HEK293 (cell line): ENCODE data around the gene FXYD3.

Experiments used
- BCL11B ChIP-seq: fragments of 450-650 bp; formaldehyde crosslinking; IDR thresholded peaks from 2 replicates; pipeline ENCODE4 v1.5.1; 2016; ENCODE audit warnings: low read depth, missing biosample characterization, missing genetic modification characterization
- HOXA7 ChIP-seq: sonication (generic); formaldehyde crosslinking; IDR thresholded peaks from 2 replicates; pipeline ENCODE4 v1.8.1; 2022; ENCODE audit warnings: missing genetic modification reagents, borderline replicate concordance
- KLF10 ChIP-seq: fragments of 450-650 bp; IDR thresholded peaks from 2 replicates; pipeline ENCODE4 v1.5.1; 2018; ENCODE audit warnings: missing biosample characterization, mild to moderate bottlenecking, missing genetic modification characterization
- SETDB1 ChIP-seq: IDR thresholded peaks from one replicate; pipeline ENCODE4 v1.6.1; 2017; ENCODE audit warnings: mild to moderate bottlenecking, low read length, moderate library complexity, mixed read lengths; ENCODE audit not compliant: insufficient read length
- TCF7L2 ChIP-seq: IDR thresholded peaks from 2 replicates; pipeline ENCODE4 v1.6.1; 2011; ENCODE audit warnings: low read depth, mild to moderate bottlenecking, inconsistent platforms, low read length, moderate library complexity, borderline replicate concordance
- WT1 ChIP-seq: fragments of 450-650 bp; formaldehyde crosslinking; IDR thresholded peaks from 2 replicates; pipeline ENCODE4 v1.5.1; 2016; ENCODE audit warnings: missing biosample characterization, missing genetic modification characterization
- ZBTB1 ChIP-seq: fragments of 450-650 bp; formaldehyde crosslinking; IDR thresholded peaks from 2 replicates; pipeline ENCODE4 v1.5.1; 2016; ENCODE audit warnings: missing biosample characterization, missing genetic modification characterization
- ZBTB17 ChIP-seq: fragments of 450-650 bp; formaldehyde crosslinking; IDR thresholded peaks from 2 replicates; pipeline ENCODE4 v1.5.1; 2016; ENCODE audit warnings: missing biosample characterization, missing genetic modification characterization
- ZBTB20 ChIP-seq: fragments of 450-650 bp; formaldehyde crosslinking; IDR thresholded peaks from 2 replicates; pipeline ENCODE4 v1.5.1; 2016; ENCODE audit warnings: missing biosample characterization, missing genetic modification characterization
- ZFP37 ChIP-seq: fragments of 450-650 bp; formaldehyde crosslinking; IDR thresholded peaks from 2 replicates; pipeline ENCODE4 v1.5.1; 2016; ENCODE audit warnings: missing biosample characterization, missing genetic modification characterization
- ZNF157 ChIP-seq: fragments of 450-650 bp; formaldehyde crosslinking; IDR thresholded peaks from 2 replicates; pipeline ENCODE4 v1.5.1; 2016; ENCODE audit warnings: missing biosample characterization, missing genetic modification characterization
- ZNF16 ChIP-seq: fragments of 450-650 bp; formaldehyde crosslinking; IDR thresholded peaks from 2 replicates; pipeline ENCODE4 v1.5.1; 2016; ENCODE audit warnings: low read depth, missing biosample characterization, missing genetic modification characterization
- ZNF174 ChIP-seq: fragments of 450-650 bp; formaldehyde crosslinking; IDR thresholded peaks from 2 replicates; pipeline ENCODE4 v1.5.0; 2017; ENCODE audit warnings: missing biosample characterization, mild to moderate bottlenecking, missing genetic modification characterization
- ZNF175 ChIP-seq: fragments of 450-650 bp; formaldehyde crosslinking; IDR thresholded peaks from 2 replicates; pipeline ENCODE4 v1.5.1; 2016; ENCODE audit warnings: missing biosample characterization, missing genetic modification characterization
- ZNF23 ChIP-seq: fragments of 450-650 bp; formaldehyde crosslinking; IDR thresholded peaks from 2 replicates; pipeline ENCODE4 v1.5.1; 2016; ENCODE audit warnings: missing biosample characterization, missing genetic modification characterization, borderline replicate concordance
- ZNF239 ChIP-seq: fragments of 450-650 bp; formaldehyde crosslinking; IDR thresholded peaks from 2 replicates; pipeline ENCODE4 v1.5.1; 2016; ENCODE audit warnings: missing biosample characterization, missing genetic modification characterization
- ZNF266 ChIP-seq: fragments of 450-650 bp; formaldehyde crosslinking; IDR thresholded peaks from 2 replicates; pipeline ENCODE4 v1.5.1; 2016; ENCODE audit warnings: missing biosample characterization, missing genetic modification characterization, low read depth
- ZNF341 ChIP-seq: fragments of 450-650 bp; formaldehyde crosslinking; IDR thresholded peaks from 2 replicates; pipeline ENCODE4; 2016; ENCODE audit warnings: low read depth, missing biosample characterization, missing genetic modification characterization
- ZNF423 ChIP-seq: fragments of 450-650 bp; formaldehyde crosslinking; IDR thresholded peaks from 2 replicates; pipeline ENCODE4 v1.5.1; 2016; ENCODE audit warnings: missing biosample characterization, missing genetic modification characterization
- ZNF530 ChIP-seq: fragments of 450-650 bp; formaldehyde crosslinking; IDR thresholded peaks from 2 replicates; pipeline ENCODE4 v1.5.1; 2016; ENCODE audit warnings: low read depth, missing biosample characterization, missing genetic modification characterization
- ZNF596 ChIP-seq: fragments of 450-650 bp; IDR thresholded peaks from 2 replicates; pipeline ENCODE4 v1.5.0; 2018; ENCODE audit warnings: missing biosample characterization, mild to moderate bottlenecking, missing genetic modification characterization, moderate library complexity
- ZNF610 ChIP-seq: fragments of 450-650 bp; formaldehyde crosslinking; IDR thresholded peaks from 2 replicates; pipeline ENCODE4 v1.5.1; 2016; ENCODE audit warnings: missing biosample characterization, missing genetic modification characterization, borderline replicate concordance
- ZNF670 ChIP-seq: fragments of 450-650 bp; formaldehyde crosslinking; IDR thresholded peaks from 2 replicates; pipeline ENCODE4 v1.5.1; 2016; ENCODE audit warnings: missing biosample characterization, missing genetic modification characterization, low read depth
- ZNF76 ChIP-seq: fragments of 450-650 bp; formaldehyde crosslinking; IDR thresholded peaks from 2 replicates; pipeline ENCODE4; 2016; ENCODE audit warnings: low read depth, missing biosample characterization, missing genetic modification characterization, borderline replicate concordance
- ZSCAN16 ChIP-seq: fragments of 450-650 bp; formaldehyde crosslinking; IDR thresholded peaks from 2 replicates; pipeline ENCODE4 v1.5.1; 2016; ENCODE audit warnings: missing biosample characterization, missing genetic modification characterization
- ZXDB ChIP-seq: fragments of 450-650 bp; formaldehyde crosslinking; IDR thresholded peaks from 2 replicates; pipeline ENCODE4 v1.5.1; 2016; ENCODE audit warnings: missing biosample characterization, missing genetic modification characterization
- TF ChIP-seq, protein P1 (sequence below): fragments of 450-650 bp; formaldehyde crosslinking; conservative IDR thresholded peaks from 2 replicates; pipeline ENCODE4 v1.5.1; 2016; ENCODE audit warnings: low read depth, missing biosample characterization, missing genetic modification characterization
- TF ChIP-seq, protein P2 (sequence below): fragments of 450-650 bp; formaldehyde crosslinking; IDR thresholded peaks from 2 replicates; pipeline ENCODE4 v1.5.1; 2016; ENCODE audit warnings: missing biosample characterization, missing genetic modification characterization
- TF ChIP-seq, protein P3 (sequence below): fragments of 450-650 bp; formaldehyde crosslinking; IDR thresholded peaks from 2 replicates; pipeline ENCODE4 v1.5.1; 2016; ENCODE audit warnings: missing biosample characterization, missing genetic modification characterization

The FXYD3 gene

DNA sequence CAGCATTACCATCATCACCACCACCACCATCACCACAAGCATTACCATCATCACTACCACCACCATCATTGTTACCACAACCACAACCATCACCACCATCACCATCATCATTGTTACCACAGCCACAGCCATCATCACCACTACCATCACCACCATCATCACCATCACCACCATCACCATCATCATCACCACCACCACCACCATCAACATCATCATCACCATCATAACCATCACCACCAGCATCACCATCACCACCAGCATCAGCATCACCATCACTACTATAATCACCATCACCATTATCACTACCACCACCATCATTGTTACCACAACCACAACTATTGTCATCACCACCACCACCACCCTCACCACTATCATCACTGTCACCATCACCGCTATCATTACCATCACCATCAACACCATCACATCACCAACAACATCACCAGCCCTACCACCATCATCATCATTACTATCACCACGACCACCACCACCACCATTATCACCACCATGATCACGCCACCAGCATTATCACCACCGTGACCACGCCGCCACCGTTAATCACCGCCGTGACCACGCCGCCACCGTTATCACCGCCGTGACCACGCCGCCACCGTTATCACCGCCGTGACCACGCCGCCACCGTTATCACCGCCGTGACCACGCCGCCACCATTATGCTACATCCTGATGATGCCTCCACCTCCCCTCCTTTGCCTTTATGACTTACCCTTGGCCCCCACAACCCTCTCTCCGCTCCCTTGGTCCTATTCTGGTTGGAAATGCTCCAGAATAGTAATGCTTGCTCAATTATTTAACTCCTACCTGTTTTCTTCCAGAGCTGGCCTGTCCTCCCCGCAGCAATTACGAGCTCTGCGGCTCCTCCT, 10.0 kb upstream of the FXYD3 start (continued):
- TF ChIP-seq ZNF239 (tag by site-specific recombination) (0 out of 2 replicates have a peak, but pooled peaks have one; percentile 10), ZNF174 (tag by site-specific recombination) (no peak), ZNF23 (tag by site-specific recombination) (no peak), ZFP37 (no peak), ZSCAN16 (tag by site-specific recombination) (no peak), ZNF530 (tag by site-specific recombination) (no peak; the same call in 1 of the 2 replicates), ZNF157 (no peak; the same call in 1 of the 2 replicates), ZNF16 (tag by site-specific recombination) (no peak), ZBTB17 (tag by site-specific recombination) (no peak), SETDB1 (no peak), ZNF670 (tag by site-specific recombination) (peak; percentile 93; the same call in 1 of the 2 replicates), BCL11B (tag by site-specific recombination) (no peak), KLF10 (tag by site-specific recombination) (no peak), HOXA7 (CRISPR knock-in tag) (no peak), ZNF266 (tag by site-specific recombination) (no peak), ZBTB20 (peak; percentile 17; the same call in 1 of the 2 replicates), WT1 (tag by site-specific recombination) (no peak), ZNF596 (no peak), ZNF610 (tag by site-specific recombination) (no peak), ZBTB1 (tag by site-specific recombination) (no peak), ZNF76 (no peak; the same call in 1 of the 2 replicates), ZNF423 (tag by site-specific recombination) (no peak; the same call in 1 of the 2 replicates), ZNF175 (tag by site-specific recombination) (peak; percentile 87), ZNF341 (tag by site-specific recombination) (no peak), ZXDB (tag by site-specific recombination) (no peak), TCF7L2 (no peak)
- TF ChIP-seq, protein P1, sequence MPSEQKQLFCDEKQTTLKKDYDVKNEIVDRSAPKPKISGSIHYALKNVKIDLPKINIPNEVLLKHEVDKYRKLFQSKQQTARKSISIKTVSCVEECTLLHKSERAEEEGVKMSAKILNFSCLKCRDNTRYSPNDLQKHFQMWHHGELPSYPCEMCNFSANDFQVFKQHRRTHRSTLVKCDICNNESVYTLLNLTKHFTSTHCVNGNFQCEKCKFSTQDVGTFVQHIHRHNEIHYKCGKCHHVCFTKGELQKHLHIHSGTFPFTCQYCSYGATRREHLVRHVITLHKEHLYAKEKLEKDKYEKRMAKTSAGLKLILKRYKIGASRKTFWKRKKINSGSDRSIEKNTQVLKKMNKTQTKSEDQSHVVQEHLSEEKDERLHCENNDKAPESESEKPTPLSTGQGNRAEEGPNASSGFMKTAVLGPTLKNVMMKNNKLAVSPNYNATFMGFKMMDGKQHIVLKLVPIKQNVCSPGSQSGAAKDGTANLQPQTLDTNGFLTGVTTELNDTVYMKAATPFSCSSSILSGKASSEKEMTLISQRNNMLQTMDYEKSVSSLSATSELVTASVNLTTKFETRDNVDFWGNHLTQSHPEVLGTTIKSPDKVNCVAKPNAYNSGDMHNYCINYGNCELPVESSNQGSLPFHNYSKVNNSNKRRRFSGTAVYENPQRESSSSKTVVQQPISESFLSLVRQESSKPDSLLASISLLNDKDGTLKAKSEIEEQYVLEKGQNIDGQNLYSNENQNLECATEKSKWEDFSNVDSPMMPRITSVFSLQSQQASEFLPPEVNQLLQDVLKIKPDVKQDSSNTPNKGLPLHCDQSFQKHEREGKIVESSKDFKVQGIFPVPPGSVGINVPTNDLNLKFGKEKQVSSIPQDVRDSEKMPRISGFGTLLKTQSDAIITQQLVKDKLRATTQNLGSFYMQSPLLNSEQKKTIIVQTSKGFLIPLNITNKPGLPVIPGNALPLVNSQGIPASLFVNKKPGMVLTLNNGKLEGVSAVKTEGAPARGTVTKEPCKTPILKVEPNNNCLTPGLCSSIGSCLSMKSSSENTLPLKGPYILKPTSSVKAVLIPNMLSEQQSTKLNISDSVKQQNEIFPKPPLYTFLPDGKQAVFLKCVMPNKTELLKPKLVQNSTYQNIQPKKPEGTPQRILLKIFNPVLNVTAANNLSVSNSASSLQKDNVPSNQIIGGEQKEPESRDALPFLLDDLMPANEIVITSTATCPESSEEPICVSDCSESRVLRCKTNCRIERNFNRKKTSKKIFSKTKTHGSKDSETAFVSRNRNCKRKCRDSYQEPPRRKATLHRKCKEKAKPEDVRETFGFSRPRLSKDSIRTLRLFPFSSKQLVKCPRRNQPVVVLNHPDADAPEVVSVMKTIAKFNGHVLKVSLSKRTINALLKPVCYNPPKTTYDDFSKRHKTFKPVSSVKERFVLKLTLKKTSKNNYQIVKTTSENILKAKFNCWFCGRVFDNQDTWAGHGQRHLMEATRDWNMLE (tag by site-specific recombination): no peak
- TF ChIP-seq, protein P2, sequence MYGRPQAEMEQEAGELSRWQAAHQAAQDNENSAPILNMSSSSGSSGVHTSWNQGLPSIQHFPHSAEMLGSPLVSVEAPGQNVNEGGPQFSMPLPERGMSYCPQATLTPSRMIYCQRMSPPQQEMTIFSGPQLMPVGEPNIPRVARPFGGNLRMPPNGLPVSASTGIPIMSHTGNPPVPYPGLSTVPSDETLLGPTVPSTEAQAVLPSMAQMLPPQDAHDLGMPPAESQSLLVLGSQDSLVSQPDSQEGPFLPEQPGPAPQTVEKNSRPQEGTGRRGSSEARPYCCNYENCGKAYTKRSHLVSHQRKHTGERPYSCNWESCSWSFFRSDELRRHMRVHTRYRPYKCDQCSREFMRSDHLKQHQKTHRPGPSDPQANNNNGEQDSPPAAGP: no peak
- TF ChIP-seq, protein P3, sequence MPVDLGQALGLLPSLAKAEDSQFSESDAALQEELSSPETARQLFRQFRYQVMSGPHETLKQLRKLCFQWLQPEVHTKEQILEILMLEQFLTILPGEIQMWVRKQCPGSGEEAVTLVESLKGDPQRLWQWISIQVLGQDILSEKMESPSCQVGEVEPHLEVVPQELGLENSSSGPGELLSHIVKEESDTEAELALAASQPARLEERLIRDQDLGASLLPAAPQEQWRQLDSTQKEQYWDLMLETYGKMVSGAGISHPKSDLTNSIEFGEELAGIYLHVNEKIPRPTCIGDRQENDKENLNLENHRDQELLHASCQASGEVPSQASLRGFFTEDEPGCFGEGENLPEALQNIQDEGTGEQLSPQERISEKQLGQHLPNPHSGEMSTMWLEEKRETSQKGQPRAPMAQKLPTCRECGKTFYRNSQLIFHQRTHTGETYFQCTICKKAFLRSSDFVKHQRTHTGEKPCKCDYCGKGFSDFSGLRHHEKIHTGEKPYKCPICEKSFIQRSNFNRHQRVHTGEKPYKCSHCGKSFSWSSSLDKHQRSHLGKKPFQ: no peak
